SK-N-MC (cell line): ENCODE data around the gene PLXNC1.

Source experiments
- EZH2 ChIP-seq: fragments of 200-600 bp; sonication (generic); IDR thresholded peaks from one replicate; pipeline ENCODE4 v1.6.1; 2017; ENCODE audit warnings: antibody characterized with exemption
- POLR2AphosphoS5 ChIP-seq: IDR thresholded peaks from 2 replicates; pipeline ENCODE4 v1.6.1; 2012; ENCODE audit warnings: mild to moderate bottlenecking, low read depth, low read length, borderline replicate concordance

GRCh38 chr12:94231709-94232108, 83.3 kb downstream of the PLXNC1 start:
- TF ChIP-seq POLR2AphosphoS5 (no peak), EZH2 (no peak)
